Peyer's patch (tissue), 4 donors: ENCODE data around the gene DCUN1D3.

Experiments
- CTCF ChIP-seq, 6 experiments: fragments of 450-650 bp in 4 of 6; fragments of 200-600 bp in 2 of 6; sonication (generic) in 1 of 6; IDR thresholded peaks; one replicate each; pipeline ENCODE4 v1.5.1; 2017 to 2019; ENCODE audit warnings: antibody characterized with exemption in 6 of 6, mild to moderate bottlenecking in 3 of 6, moderate library complexity in 1 of 6
- POLR2A ChIP-seq, 2 donors: fragments of 450-650 bp; IDR thresholded peaks; one replicate each; pipeline ENCODE4 v1.5.1; 2017; ENCODE audit warnings: antibody characterized with exemption in 2 of 2, mild to moderate bottlenecking in 2 of 2, moderate library complexity in 2 of 2

DNA sequence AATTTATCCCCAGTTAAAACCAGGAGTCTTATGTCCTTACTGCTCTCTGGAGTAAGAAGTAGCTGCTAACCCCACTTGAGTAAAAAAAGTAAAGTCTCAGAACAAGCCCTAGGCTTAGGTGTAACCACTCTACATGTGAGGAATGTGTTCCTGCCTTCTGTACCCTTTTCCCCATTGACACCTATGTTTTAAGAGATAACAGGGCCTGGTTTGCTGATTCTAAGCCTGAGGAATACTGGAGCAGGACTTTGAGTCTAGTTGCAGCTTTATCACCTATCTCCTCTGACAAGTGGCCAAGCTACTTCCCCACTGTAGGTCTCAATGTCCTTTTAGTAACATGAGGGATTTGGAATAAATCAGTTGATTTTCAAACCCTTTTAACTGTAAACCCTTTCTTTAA is 53.6 kb downstream of the DCUN1D3 start:
- no peak for TF ChIP-seq CTCF (IDR thresholded peaks at IDR 0.05)
- no peak for TF ChIP-seq POLR2A (IDR thresholded peaks at IDR 0.05)
